ENCODE results near the gene DENND5A. TPM values are rescaled to one million over a fixed set of nuclear protein-coding genes. Genes with fewer than 3 reads are reported as not detected.

DENND5A gene
- total and polyA plus RNA-seq, 4 donors: 7.9 to 45.8 (median 18.2) TPM

- no peak overlapping the region for H3K4me3 ChIP-seq (ENCODE audit: low read depth in 1 of 3, low read length in 3 of 3)
- H3K4me1 ChIP-seq (ENCODE audit: control insufficient read depth in 4 of 4, insufficient read depth in 4 of 4, low read length in 3 of 4): peaks cover 0 to 18% (median 7%) of the 10 kb centered on the region in 4 donors
- DNase-seq (ENCODE audit: low spot score): no peak
Measured at GRCh38 chr11:9231848-9232177, 33.3 kb downstream of the DENND5A start.

GRCh38 chr11:9230296-9230695 is 34.9 kb downstream of the DENND5A start:
- WGBS: 93% methylated on average over 3 of the region's 3 CpGs

More at GRCh38 chr11:9231848-9232177, 33.3 kb downstream of the DENND5A start:
- no peak for TF ChIP-seq JUND (IDR thresholded peaks at IDR 0.05)
- TF ChIP-seq YY1 (IDR thresholded peaks at IDR 0.05): peak; percentile 53
- TF ChIP-seq EGR1 (IDR thresholded peaks at IDR 0.05; ENCODE audit: low read depth in 2 of 2): no peak
- no peak for TF ChIP-seq HNF4A (conservative IDR thresholded peaks at IDR 0.05)
- no peak for TF ChIP-seq CTCF (IDR thresholded peaks at IDR 0.05; ENCODE audit: low read depth, low read length, missing input control)
- Histone ChIP-seq H3K9me3 (ENCODE audit: control insufficient read depth in 4 of 4, low read length in 3 of 4) (no peaks in the 10 kb centered on the region), H3K36me3 (ENCODE audit: control insufficient read depth in 4 of 4, insufficient read depth in 3 of 4, low read depth in 1 of 4, low read length in 3 of 4) (no peaks in the 10 kb centered on the region), H3K9ac (ENCODE audit: low read depth in 1 of 2, low read length in 2 of 2) (peak overlapping the region; percentile 32 to 66), H3K27me3 (ENCODE audit: control insufficient read depth in 4 of 4, insufficient read depth in 4 of 4, low read length in 3 of 4) (no peaks in the 10 kb centered on the region), H3K27ac (ENCODE audit: low read depth in 1 of 2, low read length in 2 of 2) (peak overlapping the region; percentile 62 to 65)
- 1% methylated on average over 1 of the region's 1 CpG for WGBS

More at GRCh38 chr11:9230296-9230695, 34.9 kb downstream of the DENND5A start:
- TF ChIP-seq RAD21 (IDR thresholded peaks at IDR 0.05) (no peak), HNF4G (IDR thresholded peaks at IDR 0.05) (no peak), REST (IDR thresholded peaks at IDR 0.05) (no peak), CTCF (IDR thresholded peaks at IDR 0.05; ENCODE audit: low read depth, low read length, missing input control) (no peak), NR2F2 (IDR thresholded peaks at IDR 0.05) (no peak)
- H3K4me3 ChIP-seq (ENCODE audit: low read depth in 1 of 3, low read length in 3 of 3): no peak overlapping the region
- H3K4me1 ChIP-seq (ENCODE audit: control insufficient read depth in 4 of 4, insufficient read depth in 4 of 4, low read length in 3 of 4): peaks cover 0 to 18% (median 7%) of the 10 kb centered on the region in 4 donors
- H3K9me3 ChIP-seq (ENCODE audit: control insufficient read depth in 4 of 4, low read length in 3 of 4): no peaks in the 10 kb centered on the region
- H3K36me3 ChIP-seq (ENCODE audit: control insufficient read depth in 4 of 4, insufficient read depth in 3 of 4, low read depth in 1 of 4, low read length in 3 of 4): no peaks in the 10 kb centered on the region
- no peak overlapping the region for H3K27ac ChIP-seq (ENCODE audit: low read depth in 1 of 2, low read length in 2 of 2)
- H3K27me3 ChIP-seq (ENCODE audit: control insufficient read depth in 4 of 4, insufficient read depth in 4 of 4, low read length in 3 of 4): no peaks in the 10 kb centered on the region
- DNase-seq (ENCODE audit: low spot score): no peak
- no peak overlapping the region for H3K9ac ChIP-seq (ENCODE audit: low read depth in 1 of 2, low read length in 2 of 2)

Data from liver (tissue), 9 donors.